ENCODE data around the gene WDR90. TPM values are rescaled to one million over a fixed set of nuclear protein-coding genes. Genes with fewer than 3 reads are reported as not detected.

WDR90 gene
- polyA plus RNA-seq, 3 donors: 36.9 to 62.0 (median 48.4) TPM

- no peak for DNase-seq (ENCODE audit: extremely low read depth in 1 of 11, low read depth in 9 of 11, low spot score in 4 of 11)
Measured at GRCh38 chr16:670485-671352, 21.6 kb downstream of the WDR90 start.

DNA sequence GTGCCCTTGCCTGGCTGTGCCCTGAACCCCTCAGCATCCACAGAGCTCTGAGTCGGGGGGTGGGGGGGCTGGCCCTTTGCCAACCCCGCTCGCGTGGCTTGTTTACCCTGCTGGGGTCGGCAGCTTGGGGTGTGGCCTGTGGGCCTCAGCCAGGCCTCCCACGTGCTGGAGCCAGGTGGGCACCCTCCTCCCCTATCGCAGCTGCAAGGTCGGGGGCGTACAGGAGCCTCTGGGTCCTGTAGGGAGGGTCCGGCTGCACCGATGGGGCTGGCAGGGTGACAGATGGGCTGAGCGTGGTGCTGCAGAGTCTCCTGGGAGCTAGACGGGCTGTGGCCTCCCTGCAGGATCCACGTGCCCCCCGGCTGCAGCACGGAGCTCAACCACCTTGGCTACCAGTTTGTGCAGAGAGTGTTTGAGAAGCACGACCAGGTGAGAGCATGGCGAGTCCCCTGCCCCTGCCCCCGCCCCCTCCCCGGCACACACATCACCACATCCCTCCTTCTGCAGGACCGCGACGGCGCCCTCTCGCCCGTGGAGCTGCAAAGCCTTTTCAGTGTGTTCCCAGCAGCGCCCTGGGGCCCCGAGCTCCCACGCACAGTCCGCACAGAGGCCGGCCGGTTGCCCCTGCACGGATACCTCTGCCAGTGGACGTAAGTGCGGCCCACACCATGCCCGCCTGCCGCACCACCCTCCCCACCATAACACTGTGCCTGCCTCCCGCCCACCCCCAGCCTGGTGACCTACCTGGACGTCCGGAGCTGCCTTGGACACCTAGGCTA lies 22.4 kb downstream of the WDR90 start:
- DNase-seq (ENCODE audit: extremely low read depth in 1 of 11, low read depth in 9 of 11, low spot score in 4 of 11): no peak

DNA sequence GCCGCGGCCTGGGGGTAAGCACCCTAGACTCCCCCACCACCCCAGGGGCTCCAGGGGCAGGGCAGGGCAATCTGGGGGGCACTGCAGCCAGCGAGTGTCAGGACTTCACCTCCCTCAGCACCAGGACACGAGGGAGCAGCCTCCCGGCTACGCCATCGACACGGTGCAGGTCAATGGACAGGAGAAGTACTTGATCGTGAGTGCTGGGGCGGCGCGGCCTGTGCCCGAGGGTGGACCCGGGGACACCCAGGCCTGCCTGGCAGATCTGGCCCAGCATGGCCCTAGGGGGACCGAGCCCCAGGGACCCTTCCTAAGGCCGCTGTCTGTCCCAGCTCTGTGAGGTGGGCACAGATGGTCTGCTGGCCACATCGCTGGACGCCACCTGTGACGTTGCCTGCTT lies 23.2 kb downstream of the WDR90 start:
- DNase-seq (ENCODE audit: extremely low read depth in 1 of 11, low read depth in 9 of 11, low spot score in 4 of 11): no peak

- no peak for DNase-seq (ENCODE audit: extremely low read depth in 1 of 11, low read depth in 9 of 11, low spot score in 4 of 11)
Measured at GRCh38 chr16:672851-673250, 23.7 kb downstream of the WDR90 start.

DNA sequence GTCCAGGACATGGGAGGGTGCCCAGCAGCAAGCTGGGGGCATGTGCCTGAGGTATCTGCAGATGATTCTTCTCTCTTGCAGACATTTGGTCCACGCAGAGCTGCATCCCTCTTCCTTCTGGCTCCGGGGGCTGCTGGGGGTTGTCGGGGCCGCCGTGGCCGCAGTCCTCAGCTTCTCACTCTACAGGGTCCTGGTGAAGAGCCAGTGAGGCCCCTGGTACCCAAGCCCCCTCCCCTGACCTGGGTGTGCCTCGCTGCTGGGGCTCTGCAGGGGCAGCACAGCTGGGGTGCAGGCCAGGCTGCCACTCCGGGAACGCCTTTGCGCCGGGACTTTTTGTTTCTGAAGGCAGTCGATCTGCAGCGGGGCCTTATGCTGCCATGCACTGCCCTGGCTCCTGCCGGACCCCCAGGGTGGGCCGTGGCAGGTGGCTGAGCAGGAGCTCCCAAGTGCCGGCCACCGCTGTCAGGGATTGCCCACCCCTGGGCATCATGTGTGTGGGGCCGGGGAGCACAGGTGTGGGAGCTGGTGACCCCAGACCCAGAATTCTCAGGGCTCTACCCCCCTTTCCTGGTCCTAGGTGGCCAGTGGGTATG lies 24.3 kb downstream of the WDR90 start:
- DNase-seq (ENCODE audit: extremely low read depth in 1 of 11, low read depth in 9 of 11, low spot score in 4 of 11): no peak

GRCh38 chr16:674214-674881 lies 25.2 kb downstream of the WDR90 start:
- DNase-seq (ENCODE audit: extremely low read depth in 1 of 11, low read depth in 9 of 11, low spot score in 4 of 11): no peak

GRCh38 chr16:674968-675883 lies 26.1 kb downstream of the WDR90 start, which contains the start of gene RHBDL1:
RHBDL1 (plus strand) TSS chr16:675671; CDS start chr16:675791, 120 bp downstream.
- no peak for DNase-seq (ENCODE audit: extremely low read depth in 1 of 11, low read depth in 9 of 11, low spot score in 4 of 11)

GRCh38 chr16:675884-676564 lies 26.9 kb downstream of the WDR90 start:
- no peak for DNase-seq (ENCODE audit: extremely low read depth in 1 of 11, low read depth in 9 of 11, low spot score in 4 of 11)

DNA sequence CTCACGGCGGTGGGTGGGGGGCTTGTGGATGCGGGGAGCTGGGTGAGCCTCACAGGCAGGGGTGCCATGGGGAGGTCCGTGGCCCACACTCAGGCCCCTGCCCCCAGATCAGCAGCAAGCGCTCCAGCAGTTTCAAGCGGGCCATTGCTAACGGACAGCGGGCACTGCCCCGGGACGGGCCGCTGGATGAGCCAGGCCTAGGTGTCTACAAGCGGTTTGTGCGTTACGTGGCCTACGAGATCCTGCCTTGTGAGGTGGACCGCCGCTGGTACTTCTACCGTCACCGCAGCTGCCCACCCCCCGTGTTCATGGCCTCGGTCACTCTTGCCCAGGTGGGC lies 27.4 kb downstream of the WDR90 start:
- DNase-seq (ENCODE audit: extremely low read depth in 1 of 11, low read depth in 9 of 11, low spot score in 4 of 11): no peak

GRCh38 chr16:676913-677312 lies 27.7 kb downstream of the WDR90 start:
- no peak for DNase-seq (ENCODE audit: extremely low read depth in 1 of 11, low read depth in 9 of 11, low spot score in 4 of 11)

DNA sequence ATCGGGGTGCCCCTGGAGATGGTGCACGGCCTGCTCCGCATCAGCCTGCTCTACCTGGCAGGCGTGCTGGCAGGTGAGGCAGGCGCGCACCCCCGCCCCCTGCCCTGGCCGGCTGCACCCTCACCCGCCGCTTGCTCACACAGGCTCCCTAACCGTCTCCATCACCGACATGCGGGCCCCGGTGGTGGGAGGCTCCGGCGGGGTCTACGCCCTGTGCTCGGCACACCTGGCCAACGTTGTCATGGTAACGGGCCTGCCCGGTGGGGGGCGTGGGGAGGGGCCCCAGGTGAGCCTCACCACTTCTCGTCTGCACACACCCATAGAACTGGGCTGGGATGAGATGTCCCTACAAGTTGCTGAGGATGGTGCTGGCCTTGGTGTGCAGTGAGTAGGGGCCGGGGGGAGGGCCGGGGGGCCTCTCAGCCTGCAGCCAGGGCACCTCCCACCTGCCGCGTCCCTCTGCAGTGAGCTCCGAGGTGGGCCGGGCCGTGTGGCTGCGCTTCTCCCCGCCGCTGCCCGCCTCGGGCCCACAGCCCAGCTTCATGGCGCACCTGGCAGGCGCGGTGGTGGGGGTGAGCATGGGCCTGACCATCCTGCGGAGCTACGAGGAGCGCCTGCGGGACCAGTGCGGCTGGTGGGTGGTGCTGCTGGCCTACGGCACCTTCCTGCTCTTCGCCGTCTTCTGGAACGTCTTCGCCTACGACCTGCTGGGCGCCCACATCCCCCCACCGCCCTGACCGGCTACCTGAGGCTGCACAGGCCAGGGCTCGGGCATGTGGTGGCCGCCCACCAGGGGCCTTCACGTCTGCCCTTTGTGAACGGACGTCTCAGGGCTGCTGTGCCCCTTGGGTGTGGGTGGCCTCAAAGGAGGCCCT lies 28.4 kb downstream of the WDR90 start:
- DNase-seq (ENCODE audit: extremely low read depth in 1 of 11, low read depth in 9 of 11, low spot score in 4 of 11): no peak

DNA sequence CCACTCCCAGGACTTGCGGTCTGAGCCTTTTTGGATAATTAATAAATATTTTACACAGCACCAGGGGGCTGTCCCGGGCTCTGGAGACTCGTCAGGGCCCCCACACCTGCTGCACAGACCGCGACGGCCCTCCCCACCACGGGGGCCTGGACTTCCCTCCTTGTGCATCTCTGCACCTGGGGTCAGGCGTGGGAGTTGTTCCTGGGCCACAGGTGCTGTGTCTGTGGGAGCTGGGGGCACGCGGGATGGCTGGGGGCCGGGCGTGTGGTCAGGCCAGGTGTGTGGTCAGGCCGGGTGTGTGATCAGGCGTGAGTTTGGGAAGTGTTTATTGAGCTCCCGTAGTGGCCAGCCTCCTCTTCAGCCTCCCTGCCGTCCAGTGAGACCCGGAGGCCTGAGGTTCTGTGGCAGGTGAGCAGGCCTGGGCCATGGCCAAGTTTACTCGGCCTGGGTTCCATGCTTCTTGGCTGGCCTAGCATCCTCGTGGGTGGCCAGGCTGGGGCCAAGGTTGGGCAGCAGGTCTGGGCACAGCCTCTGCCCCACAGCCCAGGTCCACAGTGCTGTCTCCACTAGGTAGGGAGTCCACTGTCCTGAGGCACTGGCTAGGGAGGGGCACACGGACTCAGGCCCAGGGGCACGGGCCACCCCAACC lies 29.2 kb downstream of the WDR90 start:
- no peak for DNase-seq (ENCODE audit: extremely low read depth in 1 of 11, low read depth in 9 of 11, low spot score in 4 of 11)

GRCh38 chr16:678858-679813 lies 30.0 kb downstream of the WDR90 start:
- DNase-seq (ENCODE audit: extremely low read depth in 1 of 11, low read depth in 9 of 11, low spot score in 4 of 11): peak in 5 of 11 donors; percentile 33 to 61 (median 47)

GRCh38 chr16:679814-680624 lies 30.9 kb downstream of the WDR90 start, which contains the start of gene STUB1:
STUB1 (plus strand) TSS chr16:680410; CDS start chr16:680526, 116 bp downstream.
- DNase-seq (ENCODE audit: extremely low read depth in 1 of 11, low read depth in 9 of 11, low spot score in 4 of 11): peak in 10 of 11 donors; percentile 47 to 83 (median 72)

GRCh38 chr16:680625-680945 lies 31.4 kb downstream of the WDR90 start:
- DNase-seq (ENCODE audit: extremely low read depth in 1 of 11, low read depth in 9 of 11, low spot score in 4 of 11): no peak

Measured in renal cortex interstitium (tissue), 11 donors.